Activated CD8-positive, alpha-beta memory T cell treated with anti-CD3 and anti-CD28 coated beads for 36 hours (primary cell): ENCODE results near the gene POR. TPM values are rescaled to one million over a fixed set of nuclear protein-coding genes. Genes with fewer than 3 reads are reported as not detected.
"Not testable (repeated sequence)": the region's sequence is repeated elsewhere in the genome, so short reads cannot be mapped to it uniquely, and the experiment has no call there.

Experiments
- CTCF ChIA-PET: fragments of 350-600 bp; sonication (Branson Sonifier 250); formaldehyde crosslinking; loops from one replicate; lab custom pipeline; 2021; ENCODE audit warnings: antibody characterized with exemption; lab: Charles Lee
- POLR2A ChIA-PET: fragments of 350-600 bp; sonication (Branson Sonifier 250); formaldehyde crosslinking; loops from one replicate; lab custom pipeline; 2021; ENCODE audit warnings: antibody characterized with exemption; lab: Charles Lee
- total RNA-seq, 2 experiments: library from RNA; stranded (reverse); gene quantifications; one replicate each; pipeline ENCODE4 v1.2.3, GENCODE V29; 2021

POR gene
- total RNA-seq, 2 experiments from 2014 or later: 42.2 to 47.9 TPM

GRCh38 chr7:75994388-75995051 lies 79.6 kb downstream of the POR start, which contains the start of gene TMEM120A:
TMEM120A (minus strand) TSS chr7:75994595; CDS start chr7:75994570, 25 bp downstream.
- CTCF ChIA-PET: interaction anchor here (0.8 kb wide), 1 partner anchor 10 kb away, joined by 3 read pairs; no protein-coding TSS in a partner anchor
- POLR2A ChIA-PET: interaction anchor here (0.6 kb wide), 2 partner anchors 26 to 254 kb away, joined by 3 to 5 read pairs; no protein-coding TSS in a partner anchor

- POLR2A ChIA-PET: interaction anchor here (0.6 kb wide), 1 partner anchor 26 kb away, joined by 3 read pairs; no protein-coding TSS in a partner anchor
Measured at GRCh38 chr7:75995052-75995471, 80.1 kb downstream of the POR start.

GRCh38 chr7:75995996-75996395 lies 81.0 kb downstream of the POR start:
- CTCF ChIA-PET: no interaction called here
- POLR2A ChIA-PET: no interaction called here

More at GRCh38 chr7:75995052-75995471, 80.1 kb downstream of the POR start:
- CTCF ChIA-PET: interaction anchor here (0.8 kb wide), 1 partner anchor 10 kb away, joined by 3 read pairs; no protein-coding TSS in a partner anchor

GRCh38 chr7:75996476-75996875 lies 81.5 kb downstream of the POR start:
- ChIA-PET POLR2A (no interaction called here), CTCF (no interaction called here)

GRCh38 chr7:75998038-75998437 lies 83.1 kb downstream of the POR start:
- ChIA-PET POLR2A (no interaction called here), CTCF (no interaction called here)

- POLR2A ChIA-PET: no interaction called here
Measured at GRCh38 chr7:76000566-76000965, 85.6 kb downstream of the POR start.

GRCh38 chr7:76002139-76002538 lies 87.2 kb downstream of the POR start:
- ChIA-PET CTCF (no interaction called here), POLR2A (no interaction called here)

More at GRCh38 chr7:76000566-76000965, 85.6 kb downstream of the POR start:
- CTCF ChIA-PET: no interaction called here

- POLR2A ChIA-PET: no interaction called here
Measured at GRCh38 chr7:76002822-76003221, 87.9 kb downstream of the POR start.

GRCh38 chr7:76003351-76003750 lies 88.4 kb downstream of the POR start:
- ChIA-PET POLR2A (no interaction called here), CTCF (interaction anchor here (1.0 kb wide), 1 partner anchor 10 kb away, joined by 3 read pairs; no protein-coding TSS in a partner anchor)

More at GRCh38 chr7:76002822-76003221, 87.9 kb downstream of the POR start:
- CTCF ChIA-PET: no interaction called here

- CTCF ChIA-PET: interaction anchor here (0.7 kb wide), 1 partner anchor 129 kb away, joined by 5 read pairs; no protein-coding TSS in a partner anchor
Measured at GRCh38 chr7:76005004-76005403, 90.0 kb downstream of the POR start.

GRCh38 chr7:76008156-76008687 lies 93.3 kb downstream of the POR start:
- POLR2A ChIA-PET: interaction anchor here (0.6 kb wide), 1 partner anchor 1191 kb away, joined by 10 read pairs; the partner anchor contains the start of gene FGL2
- CTCF ChIA-PET: interaction anchor here (1.1 to 4.6 kb wide), 3 partner anchors 12 to 94 kb away, joined by 3 to 12 read pairs (median 3); partner anchors contain the start of gene POR

More at GRCh38 chr7:76005004-76005403, 90.0 kb downstream of the POR start:
- POLR2A ChIA-PET: interaction anchor here (0.6 kb wide), 1 partner anchor 66 kb away, joined by 3 read pairs; no protein-coding TSS in a partner anchor

GRCh38 chr7:76009672-76010600 lies 95.0 kb downstream of the POR start:
- CTCF ChIA-PET: interaction anchor here (4.6 kb wide), 1 partner anchor 10 kb away, joined by 12 read pairs; no protein-coding TSS in a partner anchor
- POLR2A ChIA-PET: no interaction called here

- CTCF ChIA-PET: interaction anchor here (4.6 kb wide), 1 partner anchor 9 kb away, joined by 12 read pairs; no protein-coding TSS in a partner anchor
- POLR2A ChIA-PET: no interaction called here
Measured at GRCh38 chr7:76011442-76011861, 96.5 kb downstream of the POR start.

GRCh38 chr7:76016191-76016947 lies 101.4 kb downstream of the POR start:
- POLR2A ChIA-PET: no interaction called here
- CTCF ChIA-PET: no interaction called here

GRCh38 chr7:76018520-76018919 lies 103.6 kb downstream of the POR start:
- POLR2A ChIA-PET: not testable (repeated sequence)
- CTCF ChIA-PET: interaction anchor here (0.5 to 2.8 kb wide), 2 partner anchors 152 to 354 kb away, joined by 4 to 26 read pairs; no protein-coding TSS in a partner anchor

GRCh38 chr7:76020031-76020714 lies 105.2 kb downstream of the POR start:
- POLR2A ChIA-PET: interaction anchor here (0.6 to 0.8 kb wide), 3 partner anchors 25 to 267 kb away, joined by 3 to 6 read pairs (median 3); no protein-coding TSS in a partner anchor
- CTCF ChIA-PET: interaction anchor here (0.6 to 2.8 kb wide), 26 partner anchors 11 to 947 kb away, joined by 3 to 26 read pairs (median 3); partner anchors contain the start of gene POR
